HG03575 (cell line): Measurements from ENCODE around the gene CTAGE4.
"Not testable (repeated sequence)": the region's sequence is repeated elsewhere in the genome, so short reads cannot be mapped to it uniquely, and the experiment has no call there.

ENCODE experiments used
- ATAC-seq: cut with Tn5 transposase; IDR thresholded peaks from one replicate; pipeline ENCODE4 v1.9.1; 2021; ENCODE audit not compliant: unreplicated experiment, insufficient number of reproducible peaks, low FRiP score; ENCODE audit errors: extremely low read depth

Gene CTAGE4

GRCh38 chr7:144183166-144183565, at the start of gene CTAGE4:
Gene CTAGE4 (plus strand): TSS chr7:144183466. CDS start chr7:144183504, 38 bp downstream.
- not testable (repeated sequence) for ATAC-seq

GRCh38 chr7:144134116-144134515, 49.1 kb upstream of the CTAGE4 start:
- ATAC-seq = no peak

- ATAC-seq = no peak
Measured at GRCh38 chr7:144137501-144137900, 45.8 kb upstream of the CTAGE4 start.

GRCh38 chr7:144142187-144142586, 41.1 kb upstream of the CTAGE4 start:
- ATAC-seq = no peak

GRCh38 chr7:144144426-144144825, 38.8 kb upstream of the CTAGE4 start:
- ATAC-seq = no peak

GRCh38 chr7:144148224-144148827, 34.9 kb upstream of the CTAGE4 start:
- ATAC-seq = no peak

GRCh38 chr7:144158861-144159260, 24.4 kb upstream of the CTAGE4 start:
- ATAC-seq = no peak

GRCh38 chr7:144164784-144165183, 18.5 kb upstream of the CTAGE4 start:
- no peak for ATAC-seq

GRCh38 chr7:144171594-144172350, 11.5 kb upstream of the CTAGE4 start:
- ATAC-seq = not testable (repeated sequence)

GRCh38 chr7:144174613-144175012, 8.7 kb upstream of the CTAGE4 start:
- ATAC-seq = no peak

GRCh38 chr7:144178380-144179164, 4.7 kb upstream of the CTAGE4 start:
- ATAC-seq = not testable (repeated sequence)

- not testable (repeated sequence) for ATAC-seq
Measured at GRCh38 chr7:144179165-144179479, 4.1 kb upstream of the CTAGE4 start.

GRCh38 chr7:144187848-144188247, 4.6 kb downstream of the CTAGE4 start:
- not testable (repeated sequence) for ATAC-seq

GRCh38 chr7:144188578-144189171, 5.4 kb downstream of the CTAGE4 start:
- ATAC-seq = not testable (repeated sequence)

GRCh38 chr7:144193782-144194181, 10.5 kb downstream of the CTAGE4 start:
- not testable (repeated sequence) for ATAC-seq

- ATAC-seq = not testable (repeated sequence)
Measured at GRCh38 chr7:144194453-144194852, 11.2 kb downstream of the CTAGE4 start.

- ATAC-seq = not testable (repeated sequence)
Measured at GRCh38 chr7:144195212-144195872, 12.1 kb downstream of the CTAGE4 start, which contains the start of gene ARHGEF35. Gene ARHGEF35 (minus strand): TSS chr7:144195833. CDS start chr7:144188383, 7,450 bp downstream.

GRCh38 chr7:144198934-144199333, 15.7 kb downstream of the CTAGE4 start:
- ATAC-seq = not testable (repeated sequence)

- not testable (repeated sequence) for ATAC-seq
Measured at GRCh38 chr7:144201978-144202377, 18.7 kb downstream of the CTAGE4 start.
